GM19467 (cell line): Measurements from ENCODE around the gene UBE2M.
A peak's percentile ranks its signal among the peaks of the same experiment; 100 is the strongest.
"Not testable (repeated sequence)": the region's sequence is repeated elsewhere in the genome, so short reads cannot be mapped to it uniquely, and the experiment has no call there.

Source experiments
- ATAC-seq: cut with Tn5 transposase; IDR thresholded peaks from one replicate; pipeline ENCODE4 v1.9.1; 2021; ENCODE audit warnings: mild to moderate bottlenecking, moderate library complexity; ENCODE audit not compliant: unreplicated experiment

The UBE2M gene

DNA sequence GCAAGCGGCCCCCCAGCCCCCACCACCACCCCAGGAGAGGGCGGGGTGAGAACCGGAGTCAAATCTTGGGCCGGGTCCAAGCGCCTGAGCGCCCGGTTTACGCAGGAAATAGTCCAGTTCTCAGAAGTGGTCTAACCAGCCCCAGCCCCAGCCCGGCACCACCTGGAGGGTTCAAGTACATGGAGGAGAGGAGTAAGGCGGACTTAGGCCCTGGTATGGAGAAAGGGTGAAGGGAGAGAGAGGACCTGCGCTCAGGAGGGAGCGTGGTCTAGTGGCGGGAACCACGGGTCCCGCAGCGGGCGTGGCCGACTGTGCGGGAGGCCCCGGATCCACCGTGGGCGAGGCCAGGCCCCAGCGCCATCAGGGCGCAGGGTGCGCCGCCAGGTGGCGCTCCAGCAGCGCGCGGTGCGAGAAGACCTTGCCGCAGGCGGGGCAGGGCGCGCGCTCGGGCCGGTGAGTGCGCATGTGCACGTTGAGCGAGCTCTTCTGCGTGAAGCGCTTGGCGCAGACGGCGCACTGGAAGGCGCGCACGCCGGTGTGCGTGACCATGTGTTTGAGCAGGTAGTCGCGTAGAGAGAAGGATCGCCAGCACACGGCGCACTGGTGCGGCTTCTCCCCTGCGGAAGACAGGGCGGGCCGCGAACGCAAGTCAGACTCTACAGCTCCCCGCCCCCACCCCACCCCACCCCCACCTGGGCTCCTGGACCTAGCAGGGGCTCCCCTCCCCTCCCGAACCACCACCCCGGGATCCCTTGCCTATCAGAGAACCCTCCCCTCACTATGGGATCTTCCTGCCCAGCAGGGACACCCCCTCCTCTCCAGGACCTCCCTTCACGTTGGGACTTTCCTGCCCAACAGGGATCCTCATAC is 44.5 kb downstream of the UBE2M start:
- ATAC-seq = peak; percentile 66

DNA sequence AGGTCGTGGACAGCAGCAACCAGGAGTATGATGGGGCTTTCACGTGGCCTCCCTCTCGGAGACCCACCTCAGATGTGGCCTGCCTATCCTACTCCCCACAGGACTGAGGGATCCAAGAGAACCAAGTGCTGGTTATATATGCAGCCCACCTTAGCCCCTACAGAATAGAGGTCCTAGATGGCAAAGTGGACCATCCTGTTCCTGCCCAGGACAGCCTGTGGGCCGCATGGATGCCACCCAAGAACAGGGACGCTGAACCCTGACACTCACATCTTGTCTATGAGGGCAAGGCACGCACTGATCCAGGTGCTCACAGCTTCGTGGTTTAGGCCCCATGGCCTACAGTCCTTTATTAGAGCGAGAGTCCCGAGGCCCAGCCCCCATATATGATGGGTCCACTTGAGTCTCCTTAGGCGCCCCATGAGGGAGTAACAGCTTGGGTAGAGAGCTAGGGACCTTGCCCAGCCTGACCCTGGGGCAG is 45.2 kb downstream of the UBE2M start:
- no peak for ATAC-seq

DNA sequence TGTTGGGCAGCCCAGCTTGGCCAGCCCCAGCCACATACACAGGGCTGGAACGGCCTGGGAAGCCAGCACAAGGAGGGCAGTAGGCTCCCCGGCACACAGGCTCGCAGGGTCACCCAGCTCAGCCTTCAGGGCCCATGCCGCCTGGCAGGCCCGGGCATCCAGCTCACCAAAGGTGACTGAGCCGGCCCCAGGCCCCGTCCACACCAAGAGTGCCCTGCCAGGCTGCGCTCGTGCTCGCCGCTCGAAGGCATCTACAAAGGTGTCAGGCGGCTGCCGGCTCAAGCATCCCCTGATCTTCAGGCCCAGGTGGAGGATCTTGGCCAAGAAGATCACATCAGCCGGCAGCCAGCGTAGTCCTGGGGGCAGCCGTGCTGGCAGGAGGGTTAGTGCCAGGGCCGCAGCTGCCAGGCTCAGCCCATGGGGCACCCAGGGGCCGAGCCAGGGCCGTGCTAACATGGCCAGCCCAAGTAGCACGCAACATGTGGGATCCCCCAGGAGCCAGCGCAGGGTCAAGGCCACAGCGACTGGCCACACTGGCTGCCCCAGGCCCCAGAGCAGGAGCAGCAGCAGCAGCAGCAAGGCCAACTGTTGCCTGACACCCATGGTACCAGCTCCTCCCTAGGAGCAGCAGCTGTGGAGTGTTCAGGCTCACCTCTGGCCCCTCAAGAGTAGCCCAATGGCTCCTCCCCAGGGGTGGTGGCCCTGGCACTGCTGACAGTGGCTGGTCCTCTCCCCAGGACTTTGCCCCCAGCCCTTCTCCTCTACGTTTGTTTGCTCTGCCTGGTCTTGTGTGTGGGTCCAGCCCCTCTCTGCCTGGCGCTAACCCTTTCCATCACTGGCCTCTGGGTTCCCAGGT is 46.8 kb downstream of the UBE2M start, which contains the start of gene SLC27A5:
SLC27A5 (minus strand) TSS at position 640 of the 856 bp plus-strand sequence; CDS start at position 603, 37 bp downstream.
- no peak for ATAC-seq

DNA sequence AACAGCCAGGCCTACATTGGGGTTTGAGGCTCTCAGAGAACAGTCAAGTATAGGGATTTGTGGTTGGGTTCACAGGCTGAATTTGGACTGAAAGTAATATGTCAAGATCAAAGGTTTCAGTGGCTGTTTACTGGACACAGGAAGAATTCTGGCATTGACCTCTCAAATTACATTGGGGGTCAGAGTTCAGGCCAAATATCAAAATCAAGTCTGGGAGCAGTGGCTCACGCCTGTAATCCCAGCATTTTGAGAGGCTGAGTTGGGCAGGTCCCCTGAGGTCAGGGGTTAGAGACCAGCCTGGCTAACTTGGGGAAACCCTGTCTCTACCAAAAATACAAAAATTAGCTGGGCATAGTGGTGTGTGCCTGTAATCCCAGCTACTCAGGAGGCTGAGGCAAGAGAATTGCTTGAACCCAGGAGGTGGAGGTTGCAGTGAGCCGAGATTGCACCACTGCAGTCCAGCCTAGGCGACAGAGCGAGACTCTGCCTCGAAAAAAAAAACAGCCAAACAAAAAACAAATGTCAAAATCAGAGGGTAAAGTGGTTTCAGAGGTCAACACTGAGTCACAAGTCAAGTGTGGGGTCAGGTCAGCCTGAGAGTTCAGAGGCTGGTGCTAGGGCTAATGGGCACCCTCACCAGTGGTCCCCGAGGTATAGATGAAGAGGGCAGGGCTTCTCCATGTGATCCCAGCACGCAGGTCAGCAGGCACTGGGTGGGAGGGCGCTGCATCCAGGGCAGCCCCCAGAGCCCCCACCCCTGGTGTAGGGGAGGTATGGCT is 48.1 kb downstream of the UBE2M start:
- ATAC-seq = no peak

DNA sequence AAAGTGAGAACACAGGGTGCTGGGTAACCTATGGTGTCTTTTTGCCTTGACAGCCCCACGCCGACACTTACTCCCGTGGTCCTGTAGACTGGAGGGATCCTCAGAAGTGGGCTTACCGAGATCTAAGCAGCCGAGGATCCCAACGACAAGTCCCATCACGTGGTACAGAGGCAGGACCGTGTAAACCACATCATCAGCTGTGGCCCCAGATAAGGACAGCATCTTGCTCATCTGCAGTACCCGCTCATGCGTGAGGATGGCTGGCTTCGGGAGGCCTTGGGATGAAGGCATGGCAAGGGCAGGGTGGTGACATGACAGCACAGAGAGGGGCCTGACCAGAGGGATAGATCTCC is 48.7 kb downstream of the UBE2M start:
- ATAC-seq = no peak

DNA sequence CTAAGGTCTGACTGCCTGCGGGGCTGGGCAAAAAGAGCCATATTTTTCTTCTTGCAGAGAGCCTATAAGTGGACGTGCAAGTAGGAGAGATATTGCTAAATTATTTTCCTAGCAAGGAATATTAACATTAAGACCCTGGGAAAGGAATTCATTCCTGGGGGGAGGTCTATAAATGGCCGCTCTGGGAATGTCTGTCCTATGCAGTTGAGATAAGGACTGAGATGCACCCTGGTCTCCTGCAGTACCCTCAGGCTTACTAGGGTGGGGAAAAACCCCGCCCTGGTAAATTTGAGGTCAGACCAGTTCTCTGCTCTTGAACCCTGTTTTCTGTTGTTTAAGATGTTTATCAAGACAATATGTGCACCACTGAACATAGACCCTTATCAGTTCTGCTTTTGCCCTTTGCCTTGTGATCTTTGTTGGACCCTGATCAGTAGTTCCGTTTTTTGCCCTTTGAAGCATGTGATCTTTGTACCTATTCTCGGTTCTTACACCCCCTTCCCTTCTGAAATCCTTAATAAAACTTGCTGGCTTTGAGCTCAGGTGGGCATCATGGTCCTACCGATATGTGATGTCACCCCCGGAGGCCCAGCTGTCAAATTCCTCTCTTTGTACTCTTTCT is 50.7 kb downstream of the UBE2M start:
- ATAC-seq = not testable (repeated sequence)
